ENCODE measurements around the gene SNAP29.

The SNAP29 gene

GRCh38 chr22:20864186-20864908, 5.5 kb downstream of the SNAP29 start:
- no peaks in the 10 kb centered on the region for H3K36me3 ChIP-seq (ENCODE audit: control insufficient read depth, insufficient read depth, low read length)
- no peak overlapping the region for H3K27ac ChIP-seq (ENCODE audit: low read depth, low read length)
- no peak overlapping the region for H3K4me3 ChIP-seq (ENCODE audit: low read length)
- no peak overlapping the region for H3K9ac ChIP-seq (ENCODE audit: low read length)
- peaks cover 13% of the 10 kb centered on the region for H3K4me1 ChIP-seq (ENCODE audit: control insufficient read depth, insufficient read depth, low read length)
- no peaks in the 10 kb centered on the region for H3K27me3 ChIP-seq (ENCODE audit: control insufficient read depth, insufficient read depth, low read length)

- no peak overlapping the region for H3K27ac ChIP-seq (ENCODE audit: low read depth, low read length)
Measured at GRCh38 chr22:20865331-20865730, 6.5 kb downstream of the SNAP29 start.

GRCh38 chr22:20865875-20866445, 7.2 kb downstream of the SNAP29 start:
- Histone ChIP-seq H3K4me1 (ENCODE audit: control insufficient read depth, insufficient read depth, low read length) (peaks cover 9% of the 10 kb centered on the region), H3K36me3 (ENCODE audit: control insufficient read depth, insufficient read depth, low read length) (peaks cover 3% of the 10 kb centered on the region), H3K27me3 (ENCODE audit: control insufficient read depth, insufficient read depth, low read length) (no peaks in the 10 kb centered on the region), H3K27ac (ENCODE audit: low read depth, low read length) (no peak overlapping the region), H3K4me3 (ENCODE audit: low read length) (no peak overlapping the region), H3K9ac (ENCODE audit: low read length) (no peak overlapping the region)

More at GRCh38 chr22:20865331-20865730, 6.5 kb downstream of the SNAP29 start:
- Histone ChIP-seq H3K27me3 (ENCODE audit: control insufficient read depth, insufficient read depth, low read length) (no peaks in the 10 kb centered on the region), H3K4me3 (ENCODE audit: low read length) (no peak overlapping the region), H3K36me3 (ENCODE audit: control insufficient read depth, insufficient read depth, low read length) (peaks cover under 1% of the 10 kb centered on the region), H3K4me1 (ENCODE audit: control insufficient read depth, insufficient read depth, low read length) (peaks cover 9% of the 10 kb centered on the region), H3K9ac (ENCODE audit: low read length) (no peak overlapping the region)

- peak overlapping the region; percentile 4 for H3K27ac ChIP-seq (ENCODE audit: low read depth, low read length)
- no peak overlapping the region for H3K4me3 ChIP-seq (ENCODE audit: low read length)
- H3K36me3 ChIP-seq (ENCODE audit: control insufficient read depth, insufficient read depth, low read length): peaks cover 3% of the 10 kb centered on the region
- H3K27me3 ChIP-seq (ENCODE audit: control insufficient read depth, insufficient read depth, low read length): no peaks in the 10 kb centered on the region
- H3K4me1 ChIP-seq (ENCODE audit: control insufficient read depth, insufficient read depth, low read length): peaks cover 9% of the 10 kb centered on the region
- no peak overlapping the region for H3K9ac ChIP-seq (ENCODE audit: low read length)
Measured at GRCh38 chr22:20866736-20867135, 7.9 kb downstream of the SNAP29 start.

GRCh38 chr22:20867179-20868024, 8.6 kb downstream of the SNAP29 start:
- Histone ChIP-seq H3K4me1 (ENCODE audit: control insufficient read depth, insufficient read depth, low read length) (peaks cover 9% of the 10 kb centered on the region), H3K27ac (ENCODE audit: low read depth, low read length) (peak overlapping the region; percentile 44), H3K36me3 (ENCODE audit: control insufficient read depth, insufficient read depth, low read length) (peaks cover 3% of the 10 kb centered on the region), H3K4me3 (ENCODE audit: low read length) (no peak overlapping the region), H3K27me3 (ENCODE audit: control insufficient read depth, insufficient read depth, low read length) (no peaks in the 10 kb centered on the region), H3K9ac (ENCODE audit: low read length) (no peak overlapping the region)

- H3K4me3 ChIP-seq (ENCODE audit: low read length): no peak overlapping the region
- H3K4me1 ChIP-seq (ENCODE audit: control insufficient read depth, insufficient read depth, low read length): peaks cover 9% of the 10 kb centered on the region
- H3K27me3 ChIP-seq (ENCODE audit: control insufficient read depth, insufficient read depth, low read length): no peaks in the 10 kb centered on the region
- peaks cover 6% of the 10 kb centered on the region for H3K36me3 ChIP-seq (ENCODE audit: control insufficient read depth, insufficient read depth, low read length)
- H3K9ac ChIP-seq (ENCODE audit: low read length): no peak overlapping the region
- H3K27ac ChIP-seq (ENCODE audit: low read depth, low read length): peak overlapping the region; percentile 44
Measured at GRCh38 chr22:20868025-20868962, 9.5 kb downstream of the SNAP29 start.

- H3K27me3 ChIP-seq (ENCODE audit: control insufficient read depth, insufficient read depth, low read length): no peaks in the 10 kb centered on the region
- peaks cover 9% of the 10 kb centered on the region for H3K4me1 ChIP-seq (ENCODE audit: control insufficient read depth, insufficient read depth, low read length)
- no peak overlapping the region for H3K9ac ChIP-seq (ENCODE audit: low read length)
- H3K4me3 ChIP-seq (ENCODE audit: low read length): no peak overlapping the region
- no peak overlapping the region for H3K27ac ChIP-seq (ENCODE audit: low read depth, low read length)
- H3K36me3 ChIP-seq (ENCODE audit: control insufficient read depth, insufficient read depth, low read length): peaks cover 8% of the 10 kb centered on the region
Measured at GRCh38 chr22:20869234-20869633, 10.4 kb downstream of the SNAP29 start.

- Histone ChIP-seq H3K36me3 (ENCODE audit: control insufficient read depth, insufficient read depth, low read length) (peaks cover 8% of the 10 kb centered on the region), H3K9ac (ENCODE audit: low read length) (no peak overlapping the region), H3K27me3 (ENCODE audit: control insufficient read depth, insufficient read depth, low read length) (no peaks in the 10 kb centered on the region), H3K4me3 (ENCODE audit: low read length) (no peak overlapping the region), H3K27ac (ENCODE audit: low read depth, low read length) (no peak overlapping the region), H3K4me1 (ENCODE audit: control insufficient read depth, insufficient read depth, low read length) (no peaks in the 10 kb centered on the region)
Measured at GRCh38 chr22:20873214-20873613, 14.4 kb downstream of the SNAP29 start.

- Histone ChIP-seq H3K27me3 (ENCODE audit: control insufficient read depth, insufficient read depth, low read length) (no peaks in the 10 kb centered on the region), H3K9ac (ENCODE audit: low read length) (no peak overlapping the region), H3K27ac (ENCODE audit: low read depth, low read length) (no peak overlapping the region), H3K4me3 (ENCODE audit: low read length) (no peak overlapping the region), H3K4me1 (ENCODE audit: control insufficient read depth, insufficient read depth, low read length) (no peaks in the 10 kb centered on the region), H3K36me3 (ENCODE audit: control insufficient read depth, insufficient read depth, low read length) (peaks cover 7% of the 10 kb centered on the region)
Measured at GRCh38 chr22:20875296-20875695, 16.5 kb downstream of the SNAP29 start.

GRCh38 chr22:20877715-20878114, 18.9 kb downstream of the SNAP29 start:
- no peaks in the 10 kb centered on the region for H3K4me1 ChIP-seq (ENCODE audit: control insufficient read depth, insufficient read depth, low read length)
- no peaks in the 10 kb centered on the region for H3K27me3 ChIP-seq (ENCODE audit: control insufficient read depth, insufficient read depth, low read length)
- no peak overlapping the region for H3K4me3 ChIP-seq (ENCODE audit: low read length)
- peaks cover 19% of the 10 kb centered on the region for H3K36me3 ChIP-seq (ENCODE audit: control insufficient read depth, insufficient read depth, low read length)
- no peak overlapping the region for H3K9ac ChIP-seq (ENCODE audit: low read length)
- no peak overlapping the region for H3K27ac ChIP-seq (ENCODE audit: low read depth, low read length)

- Histone ChIP-seq H3K36me3 (ENCODE audit: control insufficient read depth, insufficient read depth, low read length) (peaks cover 23% of the 10 kb centered on the region), H3K4me3 (ENCODE audit: low read length) (no peak overlapping the region), H3K9ac (ENCODE audit: low read length) (no peak overlapping the region), H3K4me1 (ENCODE audit: control insufficient read depth, insufficient read depth, low read length) (no peaks in the 10 kb centered on the region), H3K27me3 (ENCODE audit: control insufficient read depth, insufficient read depth, low read length) (no peaks in the 10 kb centered on the region), H3K27ac (ENCODE audit: low read depth, low read length) (no peak overlapping the region)
Measured at GRCh38 chr22:20881231-20881630, 22.4 kb downstream of the SNAP29 start.

All from rectal smooth muscle tissue (tissue), 1 donor.